Measurements from ENCODE around the gene TTF2. TPM values are rescaled to one million over a fixed set of nuclear protein-coding genes. Genes with fewer than 3 reads are reported as not detected.

The TTF2 gene
- polyA plus RNA-seq, 1 donor (not counting 4 experiments of a cell fraction or from before 2014, with no cell fraction given): 23.0 TPM

DNA sequence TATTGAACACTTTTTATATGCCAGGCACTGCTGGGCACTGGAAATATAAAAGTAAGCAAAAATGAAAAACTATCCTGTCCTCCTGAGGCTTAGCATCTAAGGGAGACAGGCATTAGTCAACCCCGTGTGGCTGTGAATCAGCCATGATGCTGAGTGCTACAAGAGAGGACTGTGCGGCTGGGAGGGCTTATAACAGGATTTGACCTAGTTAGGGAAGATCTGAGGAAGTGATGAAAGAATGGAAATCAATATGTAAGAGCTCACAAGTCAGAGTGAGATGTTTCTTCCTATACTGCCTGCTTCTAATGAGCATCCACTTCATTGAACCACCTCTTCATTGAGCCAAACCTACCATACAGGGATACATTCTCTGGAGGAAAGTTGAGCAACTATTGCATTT is 46.4 kb downstream of the TTF2 start:
- no peaks in the 10 kb centered on the region for H3K79me2 ChIP-seq (ENCODE audit: control insufficient read depth, insufficient read depth, low read length)
- FAIRE-seq: no peak
- H3K4me2 ChIP-seq (ENCODE audit: control insufficient read depth, extremely low read depth, insufficient read depth, low read depth, low read length): no peak overlapping the region
- H3K4me3 ChIP-seq (ENCODE audit: control insufficient read depth in 2 of 3, extremely low read depth in 1 of 3, insufficient read depth in 2 of 3, low read depth in 1 of 3, low read length in 3 of 3): no peak overlapping the region
- no peaks in the 10 kb centered on the region for H4K20me1 ChIP-seq (ENCODE audit: control insufficient read depth, extremely low read depth, insufficient read depth, low read length)
- DNase-seq (ENCODE audit: low read depth, low spot score): no peak
- TF ChIP-seq EZH2 (IDR thresholded peaks at IDR 0.05; ENCODE audit: low read length) (no peak), CTCF (optimal IDR thresholded peaks at IDR 0.05 in 1 of 3, IDR thresholded peaks at IDR 0.05 in 1 of 3, conservative IDR thresholded peaks at IDR 0.05 in 1 of 3; ENCODE audit: extremely low read depth in 1 of 3, insufficient read depth in 2 of 3, low read length in 3 of 3) (no peak)
- peaks cover 4 to 8% of the 10 kb centered on the region in 2 experiments for H3K36me3 ChIP-seq (ENCODE audit: control insufficient read depth in 2 of 2, extremely low read depth in 1 of 2, insufficient read depth in 2 of 2, low read length in 2 of 2)
- no peaks in the 10 kb centered on the region for H3K27me3 ChIP-seq (ENCODE audit: control insufficient read depth, extremely low read depth, insufficient read depth, low read length)
- H3K9me3 ChIP-seq (ENCODE audit: control insufficient read depth, low read depth, low read length): no peaks in the 10 kb centered on the region
- dilution Hi-C loops (cut with MboI; ENCODE audit: extremely low pct_ligation_motif_present, low sequenced_read_pairs): no loop called here
- H3K4me1 ChIP-seq (ENCODE audit: control insufficient read depth, extremely low read depth, insufficient read depth, low read length): peaks cover 24% of the 10 kb centered on the region
- no peak overlapping the region for H3K9ac ChIP-seq (ENCODE audit: control insufficient read depth, extremely low read depth, insufficient read depth, low read length)
- no peak overlapping the region for H2AFZ ChIP-seq (ENCODE audit: control insufficient read depth, low read length)
- no peak overlapping the region for H3K27ac ChIP-seq (ENCODE audit: control insufficient read depth, insufficient read depth, low read length)
- no peaks in the 10 kb centered on the region for H3K9me1 ChIP-seq (ENCODE audit: control insufficient read depth, extremely low read depth, insufficient read depth, low read length)

- H3K27me3 ChIP-seq (ENCODE audit: control insufficient read depth, extremely low read depth, insufficient read depth, low read length): no peaks in the 10 kb centered on the region
- no peaks in the 10 kb centered on the region for H3K79me2 ChIP-seq (ENCODE audit: control insufficient read depth, insufficient read depth, low read length)
- H3K27ac ChIP-seq (ENCODE audit: control insufficient read depth, insufficient read depth, low read length): no peak overlapping the region
- DNase-seq (ENCODE audit: low read depth, low spot score): no peak
- peaks cover 24% of the 10 kb centered on the region for H3K4me1 ChIP-seq (ENCODE audit: control insufficient read depth, extremely low read depth, insufficient read depth, low read length)
- H3K4me3 ChIP-seq (ENCODE audit: control insufficient read depth in 2 of 3, extremely low read depth in 1 of 3, insufficient read depth in 2 of 3, low read depth in 1 of 3, low read length in 3 of 3): no peak overlapping the region
- H3K9me1 ChIP-seq (ENCODE audit: control insufficient read depth, extremely low read depth, insufficient read depth, low read length): no peaks in the 10 kb centered on the region
- no peak overlapping the region for H3K4me2 ChIP-seq (ENCODE audit: control insufficient read depth, extremely low read depth, insufficient read depth, low read depth, low read length)
- no peak overlapping the region for H3K9ac ChIP-seq (ENCODE audit: control insufficient read depth, extremely low read depth, insufficient read depth, low read length)
- no peak overlapping the region for H2AFZ ChIP-seq (ENCODE audit: control insufficient read depth, low read length)
- peaks cover 4% of the 10 kb centered on the region in 2 experiments for H3K36me3 ChIP-seq (ENCODE audit: control insufficient read depth in 2 of 2, extremely low read depth in 1 of 2, insufficient read depth in 2 of 2, low read length in 2 of 2)
- TF ChIP-seq CTCF (optimal IDR thresholded peaks at IDR 0.05 in 1 of 3, IDR thresholded peaks at IDR 0.05 in 1 of 3, conservative IDR thresholded peaks at IDR 0.05 in 1 of 3; ENCODE audit: extremely low read depth in 1 of 3, insufficient read depth in 2 of 3, low read length in 3 of 3) (no peak), EZH2 (IDR thresholded peaks at IDR 0.05; ENCODE audit: low read length) (no peak)
- H4K20me1 ChIP-seq (ENCODE audit: control insufficient read depth, extremely low read depth, insufficient read depth, low read length): no peaks in the 10 kb centered on the region
- no peaks in the 10 kb centered on the region for H3K9me3 ChIP-seq (ENCODE audit: control insufficient read depth, low read depth, low read length)
- no peak for FAIRE-seq
- dilution Hi-C loops (cut with MboI; ENCODE audit: extremely low pct_ligation_motif_present, low sequenced_read_pairs): no loop called here
Observed at GRCh38 chr1:117107364-117107763, 47.2 kb downstream of the TTF2 start.

All from keratinocyte (primary cell).